HepG2 (cell line): Measurements from ENCODE around the gene PMVK. TPM values are rescaled to one million over a fixed set of nuclear protein-coding genes. Genes with fewer than 3 reads are reported as not detected.

Experiments used
- ATAC-seq: fragments of 200-7000 bp; cut with Tn5 transposase; 3 replicates; pipeline ENCODE4 v1.9.1; 2020; ENCODE audit warnings: mild to moderate bottlenecking, moderate library complexity
- BruUV-seq: library from RNA; stranded (reverse); fragments of 400-500 nt; replicated peaks from 2 replicates; lab custom pipeline; 2021; lab: Mats Ljungman, UMichigan
- CTCF ChIA-PET: fragments of 300-600 bp; formaldehyde crosslinking; extraction: SDS; loops from one replicate; lab custom pipeline; 2021; ENCODE audit warnings: low total read pairs, inconsistent platforms, low intra/inter-chr PET ratio; lab: Yijun Ruan, JAX
- POLR2A ChIA-PET: fragments of 350-600 bp; sonication (Branson Sonifier 250); formaldehyde crosslinking; loops from one replicate; lab custom pipeline; 2020; ENCODE audit warnings: antibody characterized with exemption, inconsistent platforms; lab: Yijun Ruan, JAX
- DNase-seq: peaks from one replicate; pipeline ENCODE4 v3.0.0-alpha.2; 2015; ENCODE audit warnings: low spot score
- FAIRE-seq: peaks from 3 replicates; lab custom pipeline; 2011; peaks lifted over from hg19 to GRCh38; lab: Jason Lieb, UNC
- H2AFZ ChIP-seq: one replicate; pipeline ENCODE4 v1.6.1; 2011; ENCODE audit warnings: low read length, inconsistent platforms
- H3K27ac ChIP-seq: fragments of 300-600 bp; 3 replicates; pipeline ENCODE4 v1.8.0; 2011; ENCODE audit warnings: mixed run types, mild to moderate bottlenecking, mixed read lengths, low read length, inconsistent platforms; ENCODE audit not compliant: insufficient read depth; ENCODE audit errors: extremely low read length
- H3K27me3 ChIP-seq, 2 experiments: fragments of 200-600 bp in 1 of 2; 2 replicates in 1 of 2; 3 replicates in 1 of 2; pipeline versions ENCODE4 v1.6.0 to v1.8.0; 2011; ENCODE audit warnings: low read length in 2 of 2, mild to moderate bottlenecking in 2 of 2, moderate library complexity in 2 of 2, inconsistent platforms in 1 of 2; ENCODE audit not compliant: insufficient read depth in 2 of 2, control insufficient read depth in 1 of 2
- H3K36me3 ChIP-seq, 2 experiments: fragments of 200-600 bp in 1 of 2; replicated peaks in 1 of 2; 2 replicates in 1 of 2; 3 replicates in 1 of 2; pipeline versions ENCODE4 v1.5.1 to v1.8.0; 2011; ENCODE audit warnings: low read length in 2 of 2, inconsistent platforms in 1 of 2; ENCODE audit not compliant: insufficient read depth in 2 of 2, control insufficient read depth in 1 of 2
- H3K4me1 ChIP-seq: 2 replicates; pipeline ENCODE4 v1.5.1; 2012; ENCODE audit warnings: low read length, inconsistent platforms; ENCODE audit not compliant: insufficient read depth
- H3K4me2 ChIP-seq: 2 replicates; pipeline ENCODE4 v1.6.0; 2011; ENCODE audit warnings: low read depth, low read length, inconsistent platforms
- H3K4me3 ChIP-seq, 3 experiments: fragments of 200-600 bp in 1 of 3; sonication (generic), shearing (Covaris generic) in 1 of 3; replicated peaks in 1 of 3; 2 replicates each; pipeline ENCODE4 v1.5.1; 2011 to 2016; ENCODE audit warnings: low read length in 3 of 3, inconsistent platforms in 2 of 3, low read depth in 2 of 3, mild to moderate bottlenecking in 2 of 3, control low read depth in 1 of 3, mixed read lengths in 1 of 3; ENCODE audit not compliant: insufficient read depth in 1 of 3
- H3K79me2 ChIP-seq: one replicate; pipeline ENCODE4 v1.6.1; 2011; ENCODE audit warnings: low read length, inconsistent platforms; ENCODE audit not compliant: insufficient read depth
- H3K9ac ChIP-seq: 2 replicates; pipeline ENCODE4 v1.6.0; 2011; ENCODE audit warnings: mild to moderate bottlenecking, low read depth, low read length, inconsistent platforms; ENCODE audit not compliant: insufficient read depth
- H3K9me3 ChIP-seq: 2 replicates; pipeline ENCODE4 v1.5.1; 2012; ENCODE audit warnings: mild to moderate bottlenecking, low read length
- H4K20me1 ChIP-seq: 2 replicates; pipeline ENCODE4 v1.6.0; 2011; ENCODE audit warnings: inconsistent platforms, mild to moderate bottlenecking, low read length, moderate library complexity; ENCODE audit not compliant: insufficient read depth
- AHR ChIP-seq: IDR thresholded peaks from 2 replicates; pipeline ENCODE4 v1.6.1; 2018; ENCODE audit warnings: missing genetic modification reagents, missing compliant biosample characterization
- CBX5 ChIP-seq: sonication (generic); formaldehyde crosslinking; IDR thresholded peaks from 2 replicates; pipeline ENCODE4 v1.4.0; 2020; ENCODE audit warnings: missing genetic modification reagents, borderline replicate concordance
- HHEX ChIP-seq: IDR thresholded peaks from 2 replicates; pipeline ENCODE4 v1.6.1; 2016; ENCODE audit warnings: control low read depth
- HNRNPK ChIP-seq: fragments of 200-400 bp; formaldehyde crosslinking; IDR thresholded peaks from 2 replicates; pipeline ENCODE4 v1.6.1; 2018; ENCODE audit warnings: low read length, low read depth, moderate library complexity, mild to moderate bottlenecking; ENCODE audit not compliant: poor library complexity, severe bottlenecking
- KAT7 ChIP-seq: IDR thresholded peaks from 2 replicates; pipeline ENCODE4 v1.6.1; 2018; ENCODE audit warnings: borderline replicate concordance, missing compliant biosample characterization
- RBM39 ChIP-seq: fragments of 200-400 bp; formaldehyde crosslinking; IDR thresholded peaks from one replicate; pipeline ENCODE4 v1.6.1; 2018; ENCODE audit warnings: antibody characterized with exemption, mild to moderate bottlenecking, low read depth, low read length; ENCODE audit not compliant: poor library complexity, severe bottlenecking
- SATB2 ChIP-seq: sonication (generic); formaldehyde crosslinking; IDR thresholded peaks from 2 replicates; pipeline ENCODE4 v1.5.0; 2020; ENCODE audit warnings: missing genetic modification reagents
- XRCC5 ChIP-seq: fragments of 200-400 bp; formaldehyde crosslinking; optimal IDR thresholded peaks from 2 replicates; pipeline ENCODE3; 2017; ENCODE audit warnings: mild to moderate bottlenecking, low read length
- ZNF274 ChIP-seq: sonication (generic); formaldehyde crosslinking; IDR thresholded peaks from 2 replicates; pipeline ENCODE4 v1.5.1; 2020; ENCODE audit warnings: mild to moderate bottlenecking, missing genetic modification reagents
- ZNF451 ChIP-seq: sonication (generic); formaldehyde crosslinking; IDR thresholded peaks from 2 replicates; pipeline ENCODE4 v1.5.0; 2020; ENCODE audit warnings: mild to moderate bottlenecking, missing genetic modification reagents
- ZNF558 ChIP-seq: sonication (generic); formaldehyde crosslinking; IDR thresholded peaks from 2 replicates; pipeline ENCODE4 v1.9.0; 2022; ENCODE audit warnings: mild to moderate bottlenecking, missing genetic modification reagents, borderline replicate concordance
- ZNF7 ChIP-seq: IDR thresholded peaks from 2 replicates; pipeline ENCODE4 v1.6.1; 2016; ENCODE audit warnings: missing biosample characterization, missing genetic modification reagents
- ZNF782 ChIP-seq: sonication (generic); formaldehyde crosslinking; IDR thresholded peaks from 2 replicates; pipeline ENCODE4 v1.4.0; 2020; ENCODE audit warnings: missing genetic modification reagents, mild to moderate bottlenecking, borderline replicate concordance
- ZZZ3 ChIP-seq: sonication (generic); formaldehyde crosslinking; IDR thresholded peaks from 2 replicates; pipeline ENCODE4 v1.4.0; 2020; ENCODE audit warnings: missing genetic modification reagents, mild to moderate bottlenecking, borderline replicate concordance
- WGBS: methylation state at CpG from one replicate; pipeline ENCODE4 v1.1.6; 2017; ENCODE audit warnings: low lambda C conversion rate; 5-methylcytosine and 5-hydroxymethylcytosine counted together
- in situ Hi-C: cut with HindIII; loops from 2 replicates; pipeline ENCODE4 v1.10.0; 2017; ENCODE audit warnings: low pct_unique_long_range_greater_than_20kb; ENCODE audit not compliant: extremely low pct_ligation_motif_present
- intact Hi-C: fragments of 100-400 bp; cut with micrococcal nuclease; formaldehyde crosslinking; loops from one replicate; pipeline ENCODE4 v1.10.0; 2022; ENCODE audit not compliant: unreplicated experiment
- polyA plus RNA-seq, 8 experiments: library from polyadenylated mRNA; depleted of rRNA in 3 of 8; stranded (reverse) in 7 of 8; unstranded in 1 of 8; fragments of >200 nt; fragmentation: Illumina TruSeq in 4 of 8; extraction: Trizol in 4 of 8; gene quantifications; 2 replicates each; pipeline versions ENCODE4 v1.2.1 to v1.2.3, GENCODE V29; 2011 to 2016; ENCODE audit warnings: low read depth in 4 of 8, missing spikeins in 1 of 8, mixed read lengths in 1 of 8; ENCODE audit not compliant: insufficient read depth in 1 of 8
- total RNA-seq, 5 experiments: library from RNA; depleted of rRNA; stranded (reverse); fragments of >200 nt; fragmentation: Illumina TruSeq; extraction: Trizol; gene quantifications; 2 replicates each; pipeline ENCODE4 v1.2.3, GENCODE V29; 2016; ENCODE audit warnings: low read depth in 1 of 5
- TF ChIP-seq, protein P1 (sequence below): IDR thresholded peaks from 2 replicates; pipeline ENCODE4 v1.6.1; 2016; ENCODE audit warnings: low read depth
- TF ChIP-seq, protein P2 (sequence below): sonication (generic); formaldehyde crosslinking; IDR thresholded peaks from 2 replicates; pipeline ENCODE4 v1.5.1; 2020; ENCODE audit warnings: mild to moderate bottlenecking, missing genetic modification reagents, moderate library complexity

Gene PMVK
- total and polyA plus RNA-seq, 2 of the 13 experiments (the other 11 are each of a cell fraction or from before 2014, with no cell fraction given): 3.9 to 12.6 TPM

DNA sequence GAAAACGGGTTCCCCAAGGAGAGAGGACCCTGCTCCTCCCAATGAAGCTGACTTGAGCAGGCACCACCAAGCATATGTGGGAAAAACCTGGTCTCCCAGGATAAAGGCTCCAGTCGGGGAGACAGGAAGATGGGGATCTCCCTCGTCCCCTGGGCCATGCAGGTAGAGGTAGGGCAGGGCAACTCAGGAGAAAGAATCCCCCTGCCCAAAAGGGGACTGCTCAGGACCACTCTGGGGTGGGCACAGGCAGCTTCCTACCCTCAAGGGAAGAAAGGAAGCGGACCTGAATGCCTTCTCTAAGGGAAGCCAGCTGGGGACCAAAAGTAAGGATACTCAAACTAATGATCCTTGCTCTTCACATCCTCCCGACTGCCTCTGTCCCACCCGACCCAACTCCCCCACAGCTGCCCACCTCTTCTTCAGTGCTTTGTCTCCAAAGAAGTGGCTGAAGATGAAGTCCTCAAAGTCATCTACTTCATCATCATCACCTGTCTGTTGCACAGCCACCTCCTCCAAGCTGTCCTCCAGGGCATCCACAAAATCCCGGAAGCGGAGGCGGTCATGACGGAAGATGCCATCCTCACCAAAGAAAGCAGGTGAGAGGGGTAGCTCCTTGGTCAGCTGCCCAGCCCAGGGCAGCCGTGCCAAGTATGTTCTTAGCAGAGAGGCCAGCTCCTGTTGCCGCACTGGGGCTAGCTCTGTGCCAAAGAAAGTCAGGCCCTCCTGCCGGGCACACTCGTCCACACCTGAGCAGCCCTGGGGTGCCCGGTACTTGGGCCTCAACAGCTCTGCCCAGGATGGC lies 8.8 kb upstream of the PMVK start (continued):
- TF ChIP-seq CBX5 (CRISPR knock-in tag) (no peak), KAT7 (CRISPR knock-in tag) (no peak), RBM39 (no peak), HHEX (CRISPR knock-in tag) (no peak), ZNF782 (CRISPR knock-in tag) (no peak)
- TF ChIP-seq, protein P1, sequence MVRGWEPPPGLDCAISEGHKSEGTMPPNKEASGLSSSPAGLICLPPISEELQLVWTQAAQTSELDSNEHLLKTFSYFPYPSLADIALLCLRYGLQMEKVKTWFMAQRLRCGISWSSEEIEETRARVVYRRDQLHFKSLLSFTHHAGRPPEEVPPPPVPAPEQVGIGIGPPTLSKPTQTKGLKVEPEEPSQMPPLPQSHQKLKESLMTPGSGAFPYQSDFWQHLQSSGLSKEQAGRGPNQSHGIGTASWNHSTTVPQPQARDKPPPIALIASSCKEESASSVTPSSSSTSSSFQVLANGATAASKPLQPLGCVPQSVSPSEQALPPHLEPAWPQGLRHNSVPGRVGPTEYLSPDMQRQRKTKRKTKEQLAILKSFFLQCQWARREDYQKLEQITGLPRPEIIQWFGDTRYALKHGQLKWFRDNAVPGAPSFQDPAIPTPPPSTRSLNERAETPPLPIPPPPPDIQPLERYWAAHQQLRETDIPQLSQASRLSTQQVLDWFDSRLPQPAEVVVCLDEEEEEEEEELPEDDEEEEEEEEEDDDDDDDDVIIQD (CRISPR knock-in tag): no peak
- TF ChIP-seq, all 625 proteins: peak for 21

DNA sequence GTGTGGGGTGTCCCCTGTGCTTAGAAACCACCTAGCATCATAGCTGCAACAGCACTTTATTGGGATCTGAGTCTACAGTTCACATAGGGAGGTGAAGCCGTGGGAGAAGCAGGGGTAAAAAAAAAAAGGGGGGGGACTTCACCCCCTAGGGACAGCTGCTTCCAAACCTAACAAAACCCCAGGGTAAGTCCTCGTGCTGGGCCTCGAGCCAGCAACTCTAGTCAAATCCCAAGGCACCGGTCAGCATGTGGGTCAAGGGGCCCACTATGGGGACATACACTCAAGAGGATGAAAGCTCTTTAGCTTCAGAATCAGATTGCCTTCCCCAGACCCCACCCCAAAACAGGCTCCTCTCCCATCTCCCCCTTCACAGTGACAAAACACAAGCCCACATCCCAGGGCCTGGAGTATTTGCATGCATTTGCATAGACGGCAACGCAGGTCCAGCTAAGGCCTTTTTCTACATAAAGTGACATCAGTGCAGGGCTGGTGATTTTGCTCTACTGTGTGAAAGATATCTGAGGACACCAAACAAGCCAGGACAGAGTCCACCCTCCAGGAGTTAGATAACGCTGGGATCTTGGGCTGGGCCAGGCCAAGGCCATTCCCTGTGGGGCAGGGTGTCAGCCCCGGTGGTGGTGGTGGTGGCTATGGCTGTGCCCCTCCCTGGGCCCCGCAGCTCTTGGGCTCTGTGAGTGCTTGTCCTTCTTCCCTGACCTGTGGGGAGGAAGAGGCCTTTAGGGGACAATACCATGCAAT lies 8.1 kb upstream of the PMVK start:
- WGBS: 4% methylated on average over 6 of the region's 9 CpGs
- Histone ChIP-seq H3K36me3 (peaks cover 0 to 2% of the 10 kb centered on the region in 2 experiments; a peak in 2 of 5 replicates), H3K27me3 (no peaks in the 10 kb centered on the region), H3K27ac (peak overlapping the region; percentile 88), H3K4me1 (peaks cover 64% of the 10 kb centered on the region), H4K20me1 (no peaks in the 10 kb centered on the region), H3K4me2 (peak overlapping the region; percentile 56), H3K9me3 (no peaks in the 10 kb centered on the region), H3K9ac (peak overlapping the region; percentile 60), H2AFZ (no peak overlapping the region), H3K79me2 (no peaks in the 10 kb centered on the region), H3K4me3 (peak overlapping the region in 1 of 3 experiments; percentile 27; a peak in 2 of 6 replicates)
- CTCF ChIA-PET: interaction anchor here (1.7 kb wide), 1 partner anchor 73 kb away, joined by 5 read pairs; no protein-coding TSS in a partner anchor
- FAIRE-seq: peak; percentile 99
- in situ Hi-C loops: no loop called here
- peak; percentile 83 for ATAC-seq
- no TSS peak for BruUV-seq
- intact Hi-C loops: loop anchor here (1.0 kb wide), 1 partner anchor 38 kb away; no protein-coding TSS in a partner anchor
- peak; percentile 87 for DNase-seq
- POLR2A ChIA-PET: interaction anchor here (0.6 to 3.0 kb wide), 16 partner anchors 8 to 332 kb away, joined by 3 to 22 read pairs (median 4); partner anchors contain the start of genes ADAM15, EFNA4, PMVK and PYGO2
- TF ChIP-seq, protein P2, sequence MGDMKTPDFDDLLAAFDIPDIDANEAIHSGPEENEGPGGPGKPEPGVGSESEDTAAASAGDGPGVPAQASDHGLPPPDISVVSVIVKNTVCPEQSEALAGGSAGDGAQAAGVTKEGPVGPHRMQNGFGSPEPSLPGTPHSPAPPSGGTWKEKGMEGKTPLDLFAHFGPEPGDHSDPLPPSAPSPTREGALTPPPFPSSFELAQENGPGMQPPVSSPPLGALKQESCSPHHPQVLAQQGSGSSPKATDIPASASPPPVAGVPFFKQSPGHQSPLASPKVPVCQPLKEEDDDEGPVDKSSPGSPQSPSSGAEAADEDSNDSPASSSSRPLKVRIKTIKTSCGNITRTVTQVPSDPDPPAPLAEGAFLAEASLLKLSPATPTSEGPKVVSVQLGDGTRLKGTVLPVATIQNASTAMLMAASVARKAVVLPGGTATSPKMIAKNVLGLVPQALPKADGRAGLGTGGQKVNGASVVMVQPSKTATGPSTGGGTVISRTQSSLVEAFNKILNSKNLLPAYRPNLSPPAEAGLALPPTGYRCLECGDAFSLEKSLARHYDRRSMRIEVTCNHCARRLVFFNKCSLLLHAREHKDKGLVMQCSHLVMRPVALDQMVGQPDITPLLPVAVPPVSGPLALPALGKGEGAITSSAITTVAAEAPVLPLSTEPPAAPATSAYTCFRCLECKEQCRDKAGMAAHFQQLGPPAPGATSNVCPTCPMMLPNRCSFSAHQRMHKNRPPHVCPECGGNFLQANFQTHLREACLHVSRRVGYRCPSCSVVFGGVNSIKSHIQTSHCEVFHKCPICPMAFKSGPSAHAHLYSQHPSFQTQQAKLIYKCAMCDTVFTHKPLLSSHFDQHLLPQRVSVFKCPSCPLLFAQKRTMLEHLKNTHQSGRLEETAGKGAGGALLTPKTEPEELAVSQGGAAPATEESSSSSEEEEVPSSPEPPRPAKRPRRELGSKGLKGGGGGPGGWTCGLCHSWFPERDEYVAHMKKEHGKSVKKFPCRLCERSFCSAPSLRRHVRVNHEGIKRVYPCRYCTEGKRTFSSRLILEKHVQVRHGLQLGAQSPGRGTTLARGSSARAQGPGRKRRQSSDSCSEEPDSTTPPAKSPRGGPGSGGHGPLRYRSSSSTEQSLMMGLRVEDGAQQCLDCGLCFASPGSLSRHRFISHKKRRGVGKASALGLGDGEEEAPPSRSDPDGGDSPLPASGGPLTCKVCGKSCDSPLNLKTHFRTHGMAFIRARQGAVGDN: peak; percentile 93
- TF ChIP-seq HNRNPK: no peak
- TF ChIP-seq XRCC5: peak; percentile 77
- no peak for TF ChIP-seq AHR (CRISPR knock-in tag)
- TF ChIP-seq ZZZ3 (CRISPR knock-in tag): no peak
- no peak; the same call in 1 of the 2 replicates for TF ChIP-seq ZNF274
- no peak for TF ChIP-seq SATB2
- no peak for TF ChIP-seq ZNF558
- no peak for TF ChIP-seq ZNF7
- TF ChIP-seq ZNF451: no peak
